Colonic mucosa (tissue), 4 donors: Measurements from ENCODE around the gene DNAH10. TPM values are rescaled to one million over a fixed set of nuclear protein-coding genes. Genes with fewer than 3 reads are reported as not detected.

ENCODE experiments used
- DNase-seq: peaks from one replicate; pipeline ENCODE4 v3.0.0-alpha.2; 2020
- H3K27ac ChIP-seq: fragments of 200-600 bp; one replicate; pipeline ENCODE4 v1.8.0; 2021
- H3K27me3 ChIP-seq: fragments of 200-600 bp; one replicate; pipeline ENCODE4 v1.8.0; 2021
- H3K36me3 ChIP-seq: fragments of 200-600 bp; one replicate; pipeline ENCODE4 v1.8.0; 2021
- H3K4me1 ChIP-seq: fragments of 200-600 bp; one replicate; pipeline ENCODE4 v1.8.0; 2021; ENCODE audit warnings: mild to moderate bottlenecking
- H3K4me3 ChIP-seq: fragments of 200-600 bp; one replicate; pipeline ENCODE4 v1.8.0; 2021
- H3K9ac ChIP-seq, 2 donors: one replicate each; pipeline ENCODE4 v1.7.0; 2013; ENCODE audit warnings: control low read depth in 2 of 2, low read depth in 2 of 2, low read length in 2 of 2
- H3K9me3 ChIP-seq: fragments of 200-600 bp; one replicate; pipeline ENCODE4 v1.8.0; 2021
- intact Hi-C: fragments of 100-400 bp; cut with DNase I; formaldehyde crosslinking; loops from one replicate; pipeline ENCODE4 v1.14.1; 2022
- total RNA-seq, 2 donors: library from RNA; stranded (reverse); fragmentation: NEBNext Ultra II Directional in 1 of 2; extraction: Animal tissue kit (Norgen Biotek cat#: 25700) in 1 of 2; gene quantifications; one replicate each; pipeline ENCODE4 v1.2.1, GENCODE V29; 2021
- TF ChIP-seq, protein P1 (sequence below): fragments of 200-600 bp; IDR thresholded peaks from one replicate; pipeline ENCODE4 v1.8.0; 2022; ENCODE audit warnings: antibody characterized with exemption, mild to moderate bottlenecking
- donor health status: healthy.
- donor health status: DM: no; HTN: no; CAD: no.
- donor health status: DM: no; HTN: no; CAD: no.

Gene DNAH10
- total RNA-seq, 2 donors from 2014 or later = 0.32 to 0.35 TPM

- Histone ChIP-seq H3K9me3 (no peaks in the 10 kb centered on the region), H3K27ac (no peak overlapping the region), H3K4me1 (no peaks in the 10 kb centered on the region), H3K27me3 (no peaks in the 10 kb centered on the region), H3K9ac (no peak overlapping the region), H3K4me3 (no peak overlapping the region), H3K36me3 (no peaks in the 10 kb centered on the region)
- intact Hi-C loops = no loop called here
- no peak for DNase-seq
- TF ChIP-seq, protein P1, sequence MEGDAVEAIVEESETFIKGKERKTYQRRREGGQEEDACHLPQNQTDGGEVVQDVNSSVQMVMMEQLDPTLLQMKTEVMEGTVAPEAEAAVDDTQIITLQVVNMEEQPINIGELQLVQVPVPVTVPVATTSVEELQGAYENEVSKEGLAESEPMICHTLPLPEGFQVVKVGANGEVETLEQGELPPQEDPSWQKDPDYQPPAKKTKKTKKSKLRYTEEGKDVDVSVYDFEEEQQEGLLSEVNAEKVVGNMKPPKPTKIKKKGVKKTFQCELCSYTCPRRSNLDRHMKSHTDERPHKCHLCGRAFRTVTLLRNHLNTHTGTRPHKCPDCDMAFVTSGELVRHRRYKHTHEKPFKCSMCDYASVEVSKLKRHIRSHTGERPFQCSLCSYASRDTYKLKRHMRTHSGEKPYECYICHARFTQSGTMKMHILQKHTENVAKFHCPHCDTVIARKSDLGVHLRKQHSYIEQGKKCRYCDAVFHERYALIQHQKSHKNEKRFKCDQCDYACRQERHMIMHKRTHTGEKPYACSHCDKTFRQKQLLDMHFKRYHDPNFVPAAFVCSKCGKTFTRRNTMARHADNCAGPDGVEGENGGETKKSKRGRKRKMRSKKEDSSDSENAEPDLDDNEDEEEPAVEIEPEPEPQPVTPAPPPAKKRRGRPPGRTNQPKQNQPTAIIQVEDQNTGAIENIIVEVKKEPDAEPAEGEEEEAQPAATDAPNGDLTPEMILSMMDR = no peak
Measured at GRCh38 chr12:123858176-123858575, 96.1 kb downstream of the DNAH10 start.

DNA sequence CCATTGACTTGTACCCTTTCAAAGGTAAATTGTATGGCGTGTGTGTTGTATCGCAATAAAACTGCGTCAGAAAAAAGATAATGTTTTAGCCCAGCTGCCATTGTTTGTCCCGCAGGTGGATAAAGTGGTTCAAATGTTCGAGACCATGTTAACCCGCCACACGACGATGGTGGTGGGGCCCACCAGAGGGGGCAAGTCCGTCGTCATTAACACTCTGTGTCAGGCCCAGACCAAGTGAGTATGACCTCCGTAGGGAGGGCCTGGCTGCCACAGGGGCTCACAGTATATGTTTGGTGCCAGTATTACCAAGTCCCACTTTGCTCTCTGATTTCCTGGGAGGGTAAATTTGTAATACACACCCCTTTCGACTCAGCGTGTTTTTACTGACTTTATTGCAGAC, 96.9 kb downstream of the DNAH10 start:
- TF ChIP-seq, protein P1 = no peak
- intact Hi-C loops = no loop called here
- no peak for DNase-seq
- no peaks in the 10 kb centered on the region for H3K27me3 ChIP-seq
- no peak overlapping the region for H3K27ac ChIP-seq
- H3K9ac ChIP-seq = no peak overlapping the region
- H3K36me3 ChIP-seq = no peaks in the 10 kb centered on the region
- H3K9me3 ChIP-seq = no peaks in the 10 kb centered on the region
- H3K4me3 ChIP-seq = no peak overlapping the region
- H3K4me1 ChIP-seq = no peaks in the 10 kb centered on the region

DNA sequence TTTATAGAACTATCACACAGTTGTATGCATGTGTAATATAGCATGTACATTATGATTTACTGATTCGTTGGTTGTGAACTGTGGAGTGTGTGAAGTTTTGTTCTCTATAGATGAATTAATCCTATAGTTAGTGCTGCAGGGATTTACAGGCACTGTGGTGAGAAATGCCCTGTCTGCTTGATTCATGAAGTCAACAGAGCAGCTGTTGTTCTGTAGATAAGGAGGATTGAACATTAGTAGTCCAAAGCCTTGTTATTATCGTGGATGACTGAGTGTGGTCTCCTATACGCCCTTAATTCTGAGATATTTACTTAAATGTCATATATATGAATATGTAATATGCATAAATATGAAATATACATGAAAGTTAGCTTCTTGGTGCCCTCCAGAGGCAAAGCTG, 98.3 kb downstream of the DNAH10 start:
- H3K4me1 ChIP-seq = no peaks in the 10 kb centered on the region
- no peaks in the 10 kb centered on the region for H3K27me3 ChIP-seq
- no peak overlapping the region for H3K27ac ChIP-seq
- H3K9ac ChIP-seq = no peak overlapping the region
- no peaks in the 10 kb centered on the region for H3K36me3 ChIP-seq
- H3K4me3 ChIP-seq = no peak overlapping the region
- TF ChIP-seq, protein P1 = no peak
- H3K9me3 ChIP-seq = no peaks in the 10 kb centered on the region
- intact Hi-C loops = no loop called here
- no peak for DNase-seq

DNA sequence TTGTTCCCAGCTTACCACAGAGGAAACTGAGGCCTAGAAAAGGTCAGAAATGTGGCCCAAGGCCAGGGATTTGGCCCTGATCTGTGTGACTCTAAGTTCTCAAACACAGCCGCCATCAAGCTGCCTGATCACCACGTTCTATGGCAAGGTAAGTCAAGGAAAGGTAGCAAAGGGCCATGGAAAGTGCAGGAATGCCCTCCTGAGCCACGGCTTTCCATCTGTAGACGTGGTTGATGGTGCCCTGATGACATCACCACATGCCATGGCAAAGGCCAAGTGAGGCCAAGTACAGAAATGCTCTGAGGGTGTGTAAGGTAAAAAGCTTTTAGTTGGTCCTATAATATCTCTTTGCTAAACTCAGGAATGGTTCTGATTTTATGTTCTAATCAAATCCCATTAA, 99.3 kb downstream of the DNAH10 start:
- DNase-seq = no peak
- intact Hi-C loops = no loop called here

DNA sequence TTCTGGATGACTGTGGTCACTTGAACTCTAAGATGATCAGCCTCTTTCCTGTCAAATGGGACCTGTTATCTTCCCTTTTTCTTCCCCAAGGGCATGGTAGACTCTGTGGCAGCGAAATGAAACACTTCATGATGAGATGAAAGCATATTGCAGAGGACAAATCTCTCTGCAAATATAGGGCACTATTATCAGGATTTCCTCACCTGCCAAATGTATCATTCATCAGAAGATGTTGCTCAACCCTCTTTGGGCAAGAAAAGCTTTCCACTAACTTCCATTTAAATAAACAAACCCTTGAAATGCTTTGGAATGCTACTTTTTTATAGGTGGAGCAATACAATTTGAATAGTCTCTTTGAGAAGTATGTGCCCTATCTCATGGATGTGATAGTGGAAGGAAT, 105.0 kb downstream of the DNAH10 start:
- Histone ChIP-seq H3K27me3 (no peaks in the 10 kb centered on the region), H3K9ac (no peak overlapping the region), H3K27ac (no peak overlapping the region), H3K4me1 (no peaks in the 10 kb centered on the region), H3K9me3 (no peaks in the 10 kb centered on the region), H3K4me3 (no peak overlapping the region), H3K36me3 (no peaks in the 10 kb centered on the region)
- intact Hi-C loops = no loop called here
- DNase-seq = no peak
- TF ChIP-seq, protein P1 = no peak

More for the DNA sequence above, 99.3 kb downstream of the DNAH10 start:
- Histone ChIP-seq H3K27ac (no peak overlapping the region), H3K36me3 (no peaks in the 10 kb centered on the region), H3K9ac (no peak overlapping the region), H3K27me3 (no peaks in the 10 kb centered on the region), H3K4me1 (no peaks in the 10 kb centered on the region), H3K9me3 (no peaks in the 10 kb centered on the region), H3K4me3 (no peak overlapping the region)
- TF ChIP-seq, protein P1 = no peak

DNA sequence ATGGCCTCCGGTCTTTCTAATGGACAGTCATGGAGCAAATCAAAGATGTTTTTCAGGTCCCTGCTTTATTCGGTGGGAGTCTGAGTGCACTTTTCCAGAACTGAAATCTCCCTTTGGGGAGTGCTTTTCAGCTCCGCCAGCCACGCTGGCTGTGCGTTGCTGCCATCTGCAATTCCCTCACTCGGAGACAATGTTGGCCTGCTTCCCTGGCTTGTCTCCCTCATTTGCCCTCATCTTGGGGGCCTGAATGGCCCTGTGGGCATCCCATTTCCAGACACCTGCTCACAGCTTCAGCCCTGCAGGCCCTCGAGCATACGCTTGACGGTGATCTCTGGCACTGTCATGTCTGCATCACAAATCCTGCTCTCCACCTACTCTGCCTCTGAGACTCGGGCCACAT, 106.7 kb downstream of the DNAH10 start:
- Histone ChIP-seq H3K27ac (no peak overlapping the region), H3K9ac (no peak overlapping the region), H3K36me3 (no peaks in the 10 kb centered on the region), H3K9me3 (no peaks in the 10 kb centered on the region), H3K4me3 (no peak overlapping the region), H3K4me1 (no peaks in the 10 kb centered on the region), H3K27me3 (no peaks in the 10 kb centered on the region)
- TF ChIP-seq, protein P1 = no peak
- no peak for DNase-seq
- intact Hi-C loops = no loop called here
